ENCODE data around the gene UBE2O.

GRCh38 chr17:76434870-76435269 lies 18.1 kb downstream of the UBE2O start:
- no peak for TF ChIP-seq CTCF (IDR thresholded peaks at IDR 0.05 in 8 of 11, conservative IDR thresholded peaks at IDR 0.05 in 3 of 11)
- no peak for TF ChIP-seq POLR2A (IDR thresholded peaks at IDR 0.05)

Data from spleen (tissue), 7 donors.